Lower leg skin (tissue), 3 donors: ENCODE results near the gene VPS13A.

Experiments
- POLR2A ChIP-seq, 2 donors: fragments of 450-650 bp; IDR thresholded peaks; one replicate each; pipeline ENCODE4 v1.6.1; 2016 to 2017; ENCODE audit warnings: antibody characterized with exemption in 2 of 2, mild to moderate bottlenecking in 1 of 2, moderate library complexity in 1 of 2
- TF ChIP-seq, protein P1 (sequence below), 3 donors: fragments of 450-650 bp; IDR thresholded peaks; one replicate each; pipeline ENCODE4 v1.5.1; 2016; ENCODE audit warnings: antibody characterized with exemption in 3 of 3, mild to moderate bottlenecking in 3 of 3, moderate library complexity in 2 of 3

DNA sequence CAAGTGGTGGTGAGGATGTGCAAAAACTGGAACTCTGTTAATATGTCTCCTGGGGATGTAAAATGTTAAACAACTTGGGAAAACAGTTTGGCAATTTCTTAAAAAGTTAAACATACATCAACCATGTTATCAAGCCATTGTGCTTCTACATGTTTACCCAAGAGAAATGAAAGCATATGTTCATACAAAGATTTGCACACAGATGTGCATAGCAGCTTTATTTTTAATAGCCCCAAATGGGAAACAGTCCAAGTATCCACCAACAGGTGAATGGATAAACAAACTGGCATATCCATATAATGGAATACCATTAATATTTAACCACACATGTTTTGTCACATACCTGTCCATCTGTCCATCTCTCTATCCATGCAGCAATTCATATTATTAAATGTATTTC is 6.2 kb downstream of the VPS13A start:
- TF ChIP-seq, protein P1, sequence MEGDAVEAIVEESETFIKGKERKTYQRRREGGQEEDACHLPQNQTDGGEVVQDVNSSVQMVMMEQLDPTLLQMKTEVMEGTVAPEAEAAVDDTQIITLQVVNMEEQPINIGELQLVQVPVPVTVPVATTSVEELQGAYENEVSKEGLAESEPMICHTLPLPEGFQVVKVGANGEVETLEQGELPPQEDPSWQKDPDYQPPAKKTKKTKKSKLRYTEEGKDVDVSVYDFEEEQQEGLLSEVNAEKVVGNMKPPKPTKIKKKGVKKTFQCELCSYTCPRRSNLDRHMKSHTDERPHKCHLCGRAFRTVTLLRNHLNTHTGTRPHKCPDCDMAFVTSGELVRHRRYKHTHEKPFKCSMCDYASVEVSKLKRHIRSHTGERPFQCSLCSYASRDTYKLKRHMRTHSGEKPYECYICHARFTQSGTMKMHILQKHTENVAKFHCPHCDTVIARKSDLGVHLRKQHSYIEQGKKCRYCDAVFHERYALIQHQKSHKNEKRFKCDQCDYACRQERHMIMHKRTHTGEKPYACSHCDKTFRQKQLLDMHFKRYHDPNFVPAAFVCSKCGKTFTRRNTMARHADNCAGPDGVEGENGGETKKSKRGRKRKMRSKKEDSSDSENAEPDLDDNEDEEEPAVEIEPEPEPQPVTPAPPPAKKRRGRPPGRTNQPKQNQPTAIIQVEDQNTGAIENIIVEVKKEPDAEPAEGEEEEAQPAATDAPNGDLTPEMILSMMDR (IDR thresholded peaks at IDR 0.05): no peak
- no peak for TF ChIP-seq POLR2A (IDR thresholded peaks at IDR 0.05)
